Measurements from ENCODE around the gene TCERG1. TPM values are rescaled to one million over a fixed set of nuclear protein-coding genes. Genes with fewer than 3 reads are reported as not detected.
A peak's percentile ranks its signal among the peaks of the same experiment; 100 is the strongest.

Gene TCERG1
- total RNA-seq, 2 donors from 2014 or later = 108 to 144 TPM

- Histone ChIP-seq H3K27me3 (ENCODE audit: control insufficient read depth, insufficient read depth, low read length, poor library complexity, severe bottlenecking) (peaks cover 28% of the 10 kb centered on the region), H3K9me3 (ENCODE audit: control insufficient read depth, low read length) (no peaks in the 10 kb centered on the region), H3K9ac (ENCODE audit: extremely low read depth, low read length, poor library complexity, severe bottlenecking) (no peak overlapping the region), H3K4me1 (ENCODE audit: control insufficient read depth, insufficient read depth, low read length) (peaks cover 4% of the 10 kb centered on the region), H3K4me3 (ENCODE audit: low read length) (no peak overlapping the region), H3K27ac (ENCODE audit: low read depth, low read length) (no peak overlapping the region), H3K36me3 (ENCODE audit: control insufficient read depth, insufficient read depth, low read length) (no peaks in the 10 kb centered on the region)
- H3K36me3 Mint-ChIP-seq (ENCODE audit: low read depth) = no peaks in the 10 kb centered on the region
- WGBS, 2 experiments (ENCODE audit: insufficient coverage in 1 of 2, insufficient read length in 1 of 2) = 90 to 97% methylated on average over 5 of the region's 5 CpGs
- H3K4me1 Mint-ChIP-seq = peaks cover 11% of the 10 kb centered on the region
- DNase-seq = no peak
- no peak overlapping the region for H3K4me3 Mint-ChIP-seq
- H3K9me3 Mint-ChIP-seq = no peaks in the 10 kb centered on the region
- peaks cover 14% of the 10 kb centered on the region for H3K27me3 Mint-ChIP-seq (ENCODE audit: insufficient read depth)
- H3K27ac Mint-ChIP-seq = no peak overlapping the region
- TF ChIP-seq, protein P1, sequence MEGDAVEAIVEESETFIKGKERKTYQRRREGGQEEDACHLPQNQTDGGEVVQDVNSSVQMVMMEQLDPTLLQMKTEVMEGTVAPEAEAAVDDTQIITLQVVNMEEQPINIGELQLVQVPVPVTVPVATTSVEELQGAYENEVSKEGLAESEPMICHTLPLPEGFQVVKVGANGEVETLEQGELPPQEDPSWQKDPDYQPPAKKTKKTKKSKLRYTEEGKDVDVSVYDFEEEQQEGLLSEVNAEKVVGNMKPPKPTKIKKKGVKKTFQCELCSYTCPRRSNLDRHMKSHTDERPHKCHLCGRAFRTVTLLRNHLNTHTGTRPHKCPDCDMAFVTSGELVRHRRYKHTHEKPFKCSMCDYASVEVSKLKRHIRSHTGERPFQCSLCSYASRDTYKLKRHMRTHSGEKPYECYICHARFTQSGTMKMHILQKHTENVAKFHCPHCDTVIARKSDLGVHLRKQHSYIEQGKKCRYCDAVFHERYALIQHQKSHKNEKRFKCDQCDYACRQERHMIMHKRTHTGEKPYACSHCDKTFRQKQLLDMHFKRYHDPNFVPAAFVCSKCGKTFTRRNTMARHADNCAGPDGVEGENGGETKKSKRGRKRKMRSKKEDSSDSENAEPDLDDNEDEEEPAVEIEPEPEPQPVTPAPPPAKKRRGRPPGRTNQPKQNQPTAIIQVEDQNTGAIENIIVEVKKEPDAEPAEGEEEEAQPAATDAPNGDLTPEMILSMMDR (conservative IDR thresholded peaks at IDR 0.05) = no peak
Measured at GRCh38 chr5:146440870-146441495, 6.2 kb upstream of the TCERG1 start.

- Histone ChIP-seq H3K27me3 (ENCODE audit: control insufficient read depth, insufficient read depth, low read length, poor library complexity, severe bottlenecking) (peaks cover 28% of the 10 kb centered on the region), H3K9ac (ENCODE audit: extremely low read depth, low read length, poor library complexity, severe bottlenecking) (no peak overlapping the region), H3K4me1 (ENCODE audit: control insufficient read depth, insufficient read depth, low read length) (peaks cover 4% of the 10 kb centered on the region), H3K27ac (ENCODE audit: low read depth, low read length) (no peak overlapping the region), H3K36me3 (ENCODE audit: control insufficient read depth, insufficient read depth, low read length) (no peaks in the 10 kb centered on the region), H3K4me3 (ENCODE audit: low read length) (no peak overlapping the region), H3K9me3 (ENCODE audit: control insufficient read depth, low read length) (no peaks in the 10 kb centered on the region)
- TF ChIP-seq, protein P1 (conservative IDR thresholded peaks at IDR 0.05) = no peak
- H3K36me3 Mint-ChIP-seq (ENCODE audit: low read depth) = no peaks in the 10 kb centered on the region
- no peak for DNase-seq
- peaks cover 14% of the 10 kb centered on the region for H3K27me3 Mint-ChIP-seq (ENCODE audit: insufficient read depth)
- peaks cover 11% of the 10 kb centered on the region for H3K4me1 Mint-ChIP-seq
- H3K4me3 Mint-ChIP-seq = no peak overlapping the region
- H3K27ac Mint-ChIP-seq = no peak overlapping the region
- no peaks in the 10 kb centered on the region for H3K9me3 Mint-ChIP-seq
- WGBS, 2 experiments (ENCODE audit: insufficient coverage in 1 of 2, insufficient read length in 1 of 2) = 90 to 97% methylated on average over 2 of the region's 2 CpGs
Measured at GRCh38 chr5:146441896-146442295, 5.2 kb upstream of the TCERG1 start.

DNA sequence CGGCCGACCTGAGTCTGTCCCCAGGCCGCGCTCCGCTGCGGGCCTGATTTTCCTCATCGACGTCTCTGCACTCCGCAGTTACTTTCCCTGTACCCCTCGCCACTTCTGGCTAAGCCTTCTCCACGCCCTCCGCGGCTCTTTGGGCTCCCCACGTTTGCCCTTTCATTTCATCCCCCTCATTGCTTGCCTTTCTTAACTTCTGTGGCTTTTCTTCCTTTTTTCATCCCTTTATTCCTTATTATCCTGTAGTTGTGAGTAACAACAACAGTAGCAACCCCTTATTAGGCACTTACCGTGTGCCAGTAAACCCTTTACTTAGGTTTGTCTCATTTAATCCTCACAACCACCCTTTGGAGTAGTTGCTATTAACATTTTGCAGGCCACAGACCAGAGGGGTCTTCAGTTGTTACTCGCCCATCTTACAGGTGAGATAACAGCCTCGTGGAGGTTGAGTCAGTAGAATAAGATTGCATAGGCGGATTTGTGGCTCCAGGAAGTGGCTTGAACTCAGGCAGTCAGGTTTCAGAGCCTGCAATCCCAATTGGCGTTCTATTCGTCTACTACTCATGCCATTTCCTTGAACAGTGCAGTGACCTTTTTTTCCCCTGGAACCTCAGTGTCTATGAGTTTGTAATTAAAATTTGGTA, 724 bp downstream of the TCERG1 start:
- no peaks in the 10 kb centered on the region for H3K36me3 ChIP-seq (ENCODE audit: control insufficient read depth, insufficient read depth, low read length)
- no peak for DNase-seq
- H3K4me1 Mint-ChIP-seq = peaks cover 28% of the 10 kb centered on the region
- H3K9me3 Mint-ChIP-seq = no peaks in the 10 kb centered on the region
- H3K27ac ChIP-seq (ENCODE audit: low read depth, low read length) = peak overlapping the region; percentile 87
- peaks cover 9% of the 10 kb centered on the region for H3K27me3 ChIP-seq (ENCODE audit: control insufficient read depth, insufficient read depth, low read length, poor library complexity, severe bottlenecking)
- peak overlapping the region; percentile 99 for H3K9ac ChIP-seq (ENCODE audit: extremely low read depth, low read length, poor library complexity, severe bottlenecking)
- H3K27ac Mint-ChIP-seq = peak overlapping the region; percentile 100
- H3K27me3 Mint-ChIP-seq (ENCODE audit: insufficient read depth) = peaks cover 5% of the 10 kb centered on the region
- TF ChIP-seq, protein P1 (conservative IDR thresholded peaks at IDR 0.05) = no peak
- no peaks in the 10 kb centered on the region for H3K9me3 ChIP-seq (ENCODE audit: control insufficient read depth, low read length)
- no peaks in the 10 kb centered on the region for H3K36me3 Mint-ChIP-seq (ENCODE audit: low read depth)
- H3K4me3 Mint-ChIP-seq = peak overlapping the region; percentile 99
- peak overlapping the region; percentile 88 for H3K4me3 ChIP-seq (ENCODE audit: low read length)
- 1 to 2% methylated on average over 17 to 20 of the region's 20 CpGs for WGBS, 2 experiments (ENCODE audit: insufficient coverage in 1 of 2, insufficient read length in 1 of 2)
- H3K4me1 ChIP-seq (ENCODE audit: control insufficient read depth, insufficient read depth, low read length) = peaks cover 2% of the 10 kb centered on the region
